ENCODE measurements around the gene ACTRT2. TPM values are rescaled to one million over a fixed set of nuclear protein-coding genes. Genes with fewer than 3 reads are reported as not detected.

Gene ACTRT2
- total RNA-seq, 1 donor from 2014 or later = not detected

- no peaks in the 10 kb centered on the region for H3K9me3 Mint-ChIP-seq
- H3K36me3 Mint-ChIP-seq = no peaks in the 10 kb centered on the region
- TF ChIP-seq CTCF (conservative IDR thresholded peaks at IDR 0.05) = no peak
- H3K27me3 Mint-ChIP-seq = no peaks in the 10 kb centered on the region
- no peak overlapping the region for H3K27ac Mint-ChIP-seq
- DNase-seq (ENCODE audit: extremely low spot score, unreplicated experiment) = peak; percentile 56
- no peaks in the 10 kb centered on the region for H3K4me1 Mint-ChIP-seq (ENCODE audit: unreplicated experiment)
- H3K4me3 Mint-ChIP-seq = no peak overlapping the region
These were observed 7.4 kb downstream of the ACTRT2 start for GRCh38 chr1:3028531-3029282.

- TF ChIP-seq CTCF (conservative IDR thresholded peaks at IDR 0.05) = no peak
- no peak overlapping the region for H3K4me3 Mint-ChIP-seq
- peak; percentile 66 for DNase-seq (ENCODE audit: extremely low spot score, unreplicated experiment)
These were observed 8.3 kb downstream of the ACTRT2 start for GRCh38 chr1:3029481-3029961.

GRCh38 chr1:3029991-3030662, 8.9 kb downstream of the ACTRT2 start:
- H3K27ac Mint-ChIP-seq = no peak overlapping the region

More at GRCh38 chr1:3029481-3029961, 8.3 kb downstream of the ACTRT2 start:
- Mint-ChIP-seq H3K27ac (no peak overlapping the region), H3K27me3 (peaks cover 4% of the 10 kb centered on the region), H3K36me3 (no peaks in the 10 kb centered on the region), H3K9me3 (no peaks in the 10 kb centered on the region), H3K4me1 (ENCODE audit: unreplicated experiment) (no peaks in the 10 kb centered on the region)

GRCh38 chr1:3030663-3031381, 9.6 kb downstream of the ACTRT2 start:
- H3K36me3 Mint-ChIP-seq = no peaks in the 10 kb centered on the region
- no peak for TF ChIP-seq CTCF (conservative IDR thresholded peaks at IDR 0.05)
- H3K4me3 Mint-ChIP-seq = no peak overlapping the region
- H3K27me3 Mint-ChIP-seq = peaks cover 5% of the 10 kb centered on the region
- peak; percentile 68 for DNase-seq (ENCODE audit: extremely low spot score, unreplicated experiment)
- H3K9me3 Mint-ChIP-seq = no peaks in the 10 kb centered on the region
- H3K4me1 Mint-ChIP-seq (ENCODE audit: unreplicated experiment) = peaks cover 5% of the 10 kb centered on the region
- no peak overlapping the region for H3K27ac Mint-ChIP-seq

More at GRCh38 chr1:3029991-3030662, 8.9 kb downstream of the ACTRT2 start:
- no peak for TF ChIP-seq CTCF (conservative IDR thresholded peaks at IDR 0.05)
- DNase-seq (ENCODE audit: extremely low spot score, unreplicated experiment) = peak; percentile 68
- H3K4me1 Mint-ChIP-seq (ENCODE audit: unreplicated experiment) = no peaks in the 10 kb centered on the region
- H3K9me3 Mint-ChIP-seq = no peaks in the 10 kb centered on the region
- no peaks in the 10 kb centered on the region for H3K36me3 Mint-ChIP-seq
- H3K4me3 Mint-ChIP-seq = no peak overlapping the region
- H3K27me3 Mint-ChIP-seq = peaks cover 5% of the 10 kb centered on the region

- TF ChIP-seq CTCF (conservative IDR thresholded peaks at IDR 0.05) = no peak
- Mint-ChIP-seq H3K27me3 (peaks cover 5% of the 10 kb centered on the region), H3K36me3 (no peaks in the 10 kb centered on the region), H3K4me1 (ENCODE audit: unreplicated experiment) (peaks cover 5% of the 10 kb centered on the region), H3K27ac (no peak overlapping the region), H3K9me3 (no peaks in the 10 kb centered on the region), H3K4me3 (no peak overlapping the region)
- DNase-seq (ENCODE audit: extremely low spot score, unreplicated experiment) = peak; percentile 67
These were observed 10.3 kb downstream of the ACTRT2 start for GRCh38 chr1:3031401-3032221.

Measured in type B pancreatic cell (in vitro differentiated cells).